Measurements from ENCODE around the gene TCEAL8. TPM values are rescaled to one million over a fixed set of nuclear protein-coding genes. Genes with fewer than 3 reads are reported as not detected.

Gene TCEAL8
- total and polyA plus RNA-seq, 2 of the 4 experiments (the other 2 are of a cell fraction), result 31.5 to 57.6 TPM

DNA sequence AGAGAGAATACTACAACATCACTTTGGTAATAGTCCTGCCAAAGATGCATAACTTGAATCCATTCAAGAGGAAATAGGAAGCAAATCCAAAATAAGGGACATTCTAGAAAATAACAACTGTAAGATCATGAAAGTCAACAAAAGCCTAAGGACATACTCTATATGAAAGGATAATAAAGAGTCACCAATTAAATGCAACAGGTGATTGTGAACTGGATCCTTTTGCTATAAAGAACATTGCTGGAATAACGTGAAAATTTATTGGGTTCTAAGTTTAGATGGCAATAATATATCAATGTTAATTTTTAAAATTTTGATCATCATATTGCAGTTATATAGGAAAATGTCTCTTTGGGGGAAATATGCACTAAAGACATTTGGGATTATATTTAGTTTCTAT is 20.1 kb downstream of the TCEAL8 start:
- Histone ChIP-seq H2AK5ac (ENCODE audit: low read depth, low read length) (no peak overlapping the region), H2BK20ac (ENCODE audit: low read depth, low read length) (no peak overlapping the region), H3K9ac (ENCODE audit: low read depth, low read length) (no peak overlapping the region), H3K56ac (ENCODE audit: extremely low read depth, insufficient read depth, low read length) (no peak overlapping the region), H3K14ac (replicated peaks; ENCODE audit: low read depth, low read length) (no peak overlapping the region), H2AFZ (replicated peaks; ENCODE audit: low read length, poor library complexity) (no peak overlapping the region), H3K4me2 (ENCODE audit: low read depth, low read length) (no peak overlapping the region), H4K20me1 (ENCODE audit: insufficient read depth, low read length) (no peaks in the 10 kb centered on the region), H2BK120ac (ENCODE audit: low read depth, low read length) (no peak overlapping the region), H4K8ac (ENCODE audit: low read depth in 2 of 2, low read length in 2 of 2) (no peak overlapping the region), H3K9me3 (ENCODE audit: control insufficient read depth, insufficient read depth, low read length) (no peaks in the 10 kb centered on the region), H2BK15ac (ENCODE audit: low read depth, low read length) (no peak overlapping the region), H2AK9ac (replicated peaks; ENCODE audit: low read depth, low read length, poor library complexity) (no peak overlapping the region), H3K23ac (ENCODE audit: low read depth, low read length) (no peak overlapping the region), H3K9me1 (ENCODE audit: insufficient read depth, low read length) (no peaks in the 10 kb centered on the region), H3K27me3 (ENCODE audit: control insufficient read depth, insufficient read depth, low read length) (peaks cover 8% of the 10 kb centered on the region), H3K36me3 (ENCODE audit: control insufficient read depth, insufficient read depth, low read length) (no peaks in the 10 kb centered on the region), H3K18ac (ENCODE audit: low read depth, low read length) (no peak overlapping the region), H3K4me3 (ENCODE audit: insufficient read depth, low read depth, low read length) (no peak overlapping the region), H3K4ac (ENCODE audit: low read depth, low read length) (no peak overlapping the region), H3K79me1 (ENCODE audit: low read depth in 1 of 2, low read length in 2 of 2) (no peaks in the 10 kb centered on the region), H2BK5ac (ENCODE audit: low read depth, low read length, poor library complexity, severe bottlenecking) (no peak overlapping the region), H4K5ac (ENCODE audit: low read depth, low read length) (no peak overlapping the region), H3K27ac (ENCODE audit: insufficient read depth, low read length) (no peak overlapping the region), H3K4me1 (ENCODE audit: control insufficient read depth, insufficient read depth, low read length) (no peaks in the 10 kb centered on the region), H4K91ac (ENCODE audit: insufficient read depth, low read depth, low read length) (no peak overlapping the region)
- TF ChIP-seq BHLHE40 (IDR thresholded peaks at IDR 0.05; ENCODE audit: low read depth, low read length), result no peak
- POLR2A ChIA-PET (ENCODE audit: unreplicated experiment), result no interaction called here
- dilution Hi-C loops (cut with HindIII; ENCODE audit: low sequenced_read_pairs, unreplicated experiment), result no loop called here
- in situ Hi-C loops (cut with MboI; ENCODE audit: low sequenced_read_pairs), result no loop called here
- intact Hi-C loops (cut with micrococcal nuclease), result no loop called here
- no peak for DNase-seq
- no TSS peak for BruUV-seq (replicated peaks)
- ATAC-seq (ENCODE audit: low read depth), result no peak
- WGBS, 2 experiments (ENCODE audit: extremely low coverage in 2 of 2, insufficient read length in 1 of 2), result no CpG with 5 or more reads among the region's 1 CpG
- CTCF ChIA-PET, result no interaction called here
